IMR-90 (cell line): ENCODE results near the gene MAP2. TPM values are rescaled to one million over a fixed set of nuclear protein-coding genes. Genes with fewer than 3 reads are reported as not detected.

Source experiments
- ATAC-seq: fragments of 200-7000 bp; cut with Tn5 transposase; 2 replicates; pipeline ENCODE4 v1.9.1; 2020; ENCODE audit warnings: low read depth, mild to moderate bottlenecking, moderate library complexity
- BruUV-seq: library from RNA; stranded (reverse); fragments of 400-500 nt; replicated peaks from 2 replicates; lab custom pipeline; 2021; lab: Mats Ljungman, UMichigan
- CTCF ChIA-PET: fragments of 300-600 bp; formaldehyde crosslinking; extraction: SDS; loops from one replicate; lab custom pipeline; 2021; ENCODE audit warnings: antibody characterized with exemption; lab: Yijun Ruan, JAX
- POLR2A ChIA-PET: fragments of 300-600 bp; sonication (Branson Sonifier 250); formaldehyde crosslinking; loops from one replicate; lab custom pipeline; 2022; ENCODE audit warnings: antibody characterized with exemption; ENCODE audit not compliant: unreplicated experiment; lab: Charles Lee
- DNase-seq: peaks from one replicate; pipeline ENCODE4 v3.0.0; 2013
- H2AFZ ChIP-seq: replicated peaks from 2 replicates; pipeline ENCODE3; 2013; ENCODE audit warnings: low read length, mild to moderate bottlenecking; ENCODE audit not compliant: poor library complexity
- H2AK5ac ChIP-seq: 2 replicates; pipeline ENCODE4 v1.6.1; 2013; ENCODE audit warnings: low read depth, low read length, inconsistent platforms
- H2AK9ac ChIP-seq: replicated peaks from 2 replicates; pipeline ENCODE3; 2013; ENCODE audit warnings: mild to moderate bottlenecking, low read depth, low read length, moderate library complexity; ENCODE audit not compliant: poor library complexity
- H2BK120ac ChIP-seq: 2 replicates; pipeline ENCODE4 v1.6.1; 2013; ENCODE audit warnings: low read depth, low read length, inconsistent platforms
- H2BK15ac ChIP-seq: 3 replicates; pipeline ENCODE4 v1.6.1; 2013; ENCODE audit warnings: low read depth, low read length, inconsistent platforms
- H2BK20ac ChIP-seq: 2 replicates; pipeline ENCODE4 v1.6.1; 2013; ENCODE audit warnings: low read depth, mild to moderate bottlenecking, inconsistent platforms, low read length, moderate library complexity
- H2BK5ac ChIP-seq: 2 replicates; pipeline ENCODE4 v1.6.1; 2013; ENCODE audit warnings: mild to moderate bottlenecking, low read depth, low read length, inconsistent platforms; ENCODE audit not compliant: poor library complexity, severe bottlenecking
- H3K14ac ChIP-seq: replicated peaks from 2 replicates; pipeline ENCODE4 v1.6.1; 2013; ENCODE audit warnings: low read depth, low read length, inconsistent platforms
- H3K18ac ChIP-seq: 2 replicates; pipeline ENCODE4 v1.6.1; 2013; ENCODE audit warnings: low read depth, low read length, control low read depth
- H3K23ac ChIP-seq: 2 replicates; pipeline ENCODE4 v1.6.1; 2013; ENCODE audit warnings: low read depth, low read length, inconsistent platforms
- H3K27ac ChIP-seq: 2 replicates; pipeline ENCODE4 v1.5.1; 2013; ENCODE audit warnings: mild to moderate bottlenecking, control low read depth, low read length; ENCODE audit not compliant: insufficient read depth
- H3K27me3 ChIP-seq: 2 replicates; pipeline ENCODE4 v1.6.1; 2013; ENCODE audit warnings: low read length; ENCODE audit not compliant: control insufficient read depth, insufficient read depth
- H3K36me3 ChIP-seq: 2 replicates; pipeline ENCODE4 v1.6.1; 2013; ENCODE audit warnings: low read length, mixed read lengths; ENCODE audit not compliant: control insufficient read depth, insufficient read depth
- H3K4ac ChIP-seq: 2 replicates; pipeline ENCODE4 v1.6.1; 2013; ENCODE audit warnings: low read depth, low read length, inconsistent platforms
- H3K4me1 ChIP-seq: 2 replicates; pipeline ENCODE4 v1.6.1; 2013; ENCODE audit warnings: low read length, mixed read lengths; ENCODE audit not compliant: control insufficient read depth, insufficient read depth
- H3K4me2 ChIP-seq: 2 replicates; pipeline ENCODE4 v1.6.1; 2013; ENCODE audit warnings: low read depth, mild to moderate bottlenecking, control low read depth, low read length, moderate library complexity
- H3K4me3 ChIP-seq: 2 replicates; pipeline ENCODE4 v1.5.1; 2013; ENCODE audit warnings: low read depth, mild to moderate bottlenecking, control low read depth, low read length, moderate library complexity; ENCODE audit not compliant: insufficient read depth
- H3K56ac ChIP-seq: 2 replicates; pipeline ENCODE4 v1.6.1; 2013; ENCODE audit warnings: low read length, inconsistent platforms; ENCODE audit not compliant: insufficient read depth; ENCODE audit errors: extremely low read depth
- H3K79me1 ChIP-seq, 2 experiments: 2 replicates each; pipeline ENCODE4 v1.6.1; 2013; ENCODE audit warnings: low read length in 2 of 2, inconsistent platforms in 1 of 2, low read depth in 1 of 2
- H3K9ac ChIP-seq: 2 replicates; pipeline ENCODE4 v1.6.1; 2013; ENCODE audit warnings: low read depth, low read length, control low read depth
- H3K9me1 ChIP-seq: 2 replicates; pipeline ENCODE4 v1.6.1; 2013; ENCODE audit warnings: low read length, inconsistent platforms; ENCODE audit not compliant: insufficient read depth
- H3K9me3 ChIP-seq: 2 replicates; pipeline ENCODE4 v1.6.1; 2013; ENCODE audit warnings: low read length; ENCODE audit not compliant: control insufficient read depth, insufficient read depth
- H4K20me1 ChIP-seq: 2 replicates; pipeline ENCODE4 v1.6.1; 2013; ENCODE audit warnings: low read length, inconsistent platforms; ENCODE audit not compliant: insufficient read depth
- H4K5ac ChIP-seq: 2 replicates; pipeline ENCODE4 v1.6.1; 2013; ENCODE audit warnings: mild to moderate bottlenecking, low read depth, low read length, control low read depth
- H4K8ac ChIP-seq, 2 experiments: 2 replicates each; pipeline ENCODE4 v1.6.1; 2013; ENCODE audit warnings: low read depth in 2 of 2, low read length in 2 of 2, control low read depth in 1 of 2, inconsistent platforms in 1 of 2
- H4K91ac ChIP-seq: 2 replicates; pipeline ENCODE4 v1.6.1; 2013; ENCODE audit warnings: low read depth, low read length, inconsistent platforms; ENCODE audit not compliant: insufficient read depth
- FOS ChIP-seq: fragments of 150-350 bp; IDR thresholded peaks from 2 replicates; pipeline ENCODE4 v1.6.1; 2016; ENCODE audit warnings: low read depth, low read length
- NFE2L2 ChIP-seq: fragments of 150-350 bp; IDR thresholded peaks from 2 replicates; pipeline ENCODE4 v1.6.1; 2016; ENCODE audit warnings: low read depth, mild to moderate bottlenecking, low read length
- RFX5 ChIP-seq: IDR thresholded peaks from 2 replicates; pipeline ENCODE4 v1.8.0; 2012; ENCODE audit warnings: low read depth, mild to moderate bottlenecking, low read length, moderate library complexity
- SMC3 ChIP-seq: fragments of 150-350 bp; IDR thresholded peaks from 2 replicates; pipeline ENCODE4 v1.6.1; 2016; ENCODE audit warnings: low read depth, mild to moderate bottlenecking, antibody characterized with exemption, low read length, moderate library complexity
- WGBS, 2 experiments: methylation state at CpG; one replicate each; pipeline versions ENCODE4 v1.1.5 to v1.1.7; 2013; ENCODE audit warnings: missing lambda C conversion rate in 2 of 2; ENCODE audit not compliant: insufficient read length in 1 of 2; ENCODE audit errors: extremely low coverage in 2 of 2; 5-methylcytosine and 5-hydroxymethylcytosine counted together
- dilution Hi-C: fragments of 300-500 bp; cut with HindIII; formaldehyde crosslinking; loops from one replicate; pipeline ENCODE4 v1.14.3; 2018; ENCODE audit warnings: low sequenced_read_pairs; ENCODE audit not compliant: unreplicated experiment
- in situ Hi-C: fragments of 300-500 bp; cut with MboI; formaldehyde crosslinking; loops from 3 replicates; pipeline ENCODE4 v1.14.3; 2019; ENCODE audit warnings: low sequenced_read_pairs, inconsistent platforms, mixed read lengths
- intact Hi-C: fragments of 100-400 bp; cut with micrococcal nuclease; formaldehyde crosslinking; loops from 2 replicates; pipeline ENCODE4 v1.10.0; 2022
- polyA plus RNA-seq, 3 experiments: library from polyadenylated mRNA; depleted of rRNA; stranded (reverse); fragments of >200 nt; gene quantifications; 2 replicates each; pipeline ENCODE4 v1.2.3, GENCODE V29; 2012; ENCODE audit warnings: low replicate concordance in 1 of 3
- total RNA-seq: library from RNA; depleted of rRNA; stranded (reverse); fragments of >200 nt; gene quantifications from 2 replicates; pipeline ENCODE4 v1.2.3, GENCODE V29; 2012

The MAP2 gene
- total and polyA plus RNA-seq, 2 of the 4 experiments (the other 2 are of a cell fraction), result 0.29 to 0.36 TPM

DNA sequence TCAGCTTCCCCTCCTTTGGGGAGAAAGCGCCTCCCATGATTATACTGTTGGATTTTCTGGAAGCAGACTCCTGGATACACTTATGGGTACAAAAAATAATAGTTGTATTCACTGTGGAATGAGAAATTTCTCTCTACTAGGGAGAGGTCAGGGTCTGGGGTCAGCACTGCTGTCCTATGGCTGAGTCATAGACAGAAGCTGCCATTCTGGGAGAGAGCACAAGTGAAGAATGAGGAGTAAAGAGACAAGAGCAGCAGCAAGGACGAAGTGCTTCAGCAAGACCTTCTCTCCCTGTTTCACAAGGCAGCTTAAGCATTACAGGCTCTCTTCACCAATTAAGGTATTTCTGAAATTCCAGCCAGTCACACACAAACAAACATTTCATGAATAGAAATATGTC is 337.7 kb downstream of the MAP2 start:
- intact Hi-C loops (no loop called here), dilution Hi-C loops (no loop called here), in situ Hi-C loops (no loop called here)
- Histone ChIP-seq H3K9ac (no peak overlapping the region), H3K9me1 (no peaks in the 10 kb centered on the region), H3K27ac (no peak overlapping the region), H2AK5ac (no peak overlapping the region), H3K4ac (no peak overlapping the region), H3K23ac (no peak overlapping the region), H3K56ac (no peak overlapping the region), H4K8ac (no peak overlapping the region), H3K36me3 (no peaks in the 10 kb centered on the region), H3K9me3 (peaks cover 7% of the 10 kb centered on the region; the same call in 1 of the 2 replicates), H4K5ac (no peak overlapping the region), H4K20me1 (no peaks in the 10 kb centered on the region), H3K79me1 (no peaks in the 10 kb centered on the region), H4K91ac (no peak overlapping the region), H2BK20ac (no peak overlapping the region), H2AK9ac (no peak overlapping the region), H3K4me2 (no peak overlapping the region), H2AFZ (no peak overlapping the region), H2BK5ac (no peak overlapping the region), H3K4me3 (no peak overlapping the region), H3K18ac (no peak overlapping the region), H3K14ac (no peak overlapping the region), H2BK15ac (no peak overlapping the region), H3K4me1 (no peaks in the 10 kb centered on the region), H2BK120ac (no peak overlapping the region), H3K27me3 (no peaks in the 10 kb centered on the region)
- CTCF ChIA-PET, result no interaction called here
- no CpG with 5 or more reads among the region's 2 CpGs for WGBS, 2 experiments
- POLR2A ChIA-PET, result no interaction called here
- BruUV-seq, result no TSS peak
- ATAC-seq (no peak), DNase-seq (no peak)
- no peak for TF ChIP-seq RFX5
- TF ChIP-seq FOS, result no peak
- no peak for TF ChIP-seq SMC3
- TF ChIP-seq NFE2L2, result no peak
